Right cardiac atrium (tissue), 5 donors: ENCODE data around the gene MACROD2. TPM values are rescaled to one million over a fixed set of nuclear protein-coding genes. Genes with fewer than 3 reads are reported as not detected.

Experiments used
- ATAC-seq, 2 donors: fragments of 200-7000 bp; cut with Tn5 transposase; one replicate each; pipeline versions ENCODE4 v1.8.0 to v1.9.1; 2020; ENCODE audit warnings: moderate library complexity in 2 of 2, mild to moderate bottlenecking in 1 of 2
- DNase-seq, 3 donors: peaks; one replicate each; pipeline ENCODE4 v3.0.0-alpha.2; 2020
- H3K27ac ChIP-seq: one replicate; pipeline ENCODE4 v1.5.1; 2013; ENCODE audit warnings: mild to moderate bottlenecking, low read length, control low read depth, moderate library complexity
- H3K27me3 ChIP-seq: one replicate; pipeline ENCODE4 v1.6.1; 2013; ENCODE audit not compliant: control insufficient read depth, insufficient read depth
- H3K4me1 ChIP-seq: one replicate; pipeline ENCODE4 v1.6.1; 2013; ENCODE audit warnings: low read length; ENCODE audit not compliant: control insufficient read depth, insufficient read depth
- H3K4me3 ChIP-seq: one replicate; pipeline ENCODE4 v1.5.1; 2013; ENCODE audit warnings: low read length, control low read depth
- H3K9me3 ChIP-seq: one replicate; pipeline ENCODE4 v1.6.1; 2013; ENCODE audit warnings: low read length; ENCODE audit not compliant: control insufficient read depth
- WGBS: extraction: QIAGEN DNeasy Blood & Tissue Kit; methylation state at CpG from one replicate; pipeline ENCODE4 v1.1.7; 2013; 5-methylcytosine and 5-hydroxymethylcytosine counted together
- intact Hi-C, 4 donors: fragments of 100-400 bp; cut with DNase I; formaldehyde crosslinking; loops; one replicate each; pipeline versions ENCODE4 v1.11.0 to v1.14.0; 2022 to 2023
- polyA plus RNA-seq: library from polyadenylated mRNA; stranded (reverse); fragments of 200-250 nt; gene quantifications from one replicate; pipeline ENCODE4 v1.2.3, GENCODE V29; 2013
- total RNA-seq, 4 donors: library from RNA; stranded (reverse); fragmentation: NEBNext Ultra II Directional; extraction: Animal tissue kit (Norgen Biotek cat#: 25700); gene quantifications; one replicate each; pipeline ENCODE4 v1.2.1, GENCODE V29; 2021
- donor health status: healthy with polysubstance abuse.
- donor health status: DM: no; HTN: yes; CAD: no.
- donor health status: DM: no; HTN: no; CAD: no.
- donor health status: DM: no; HTN: yes; CAD: no; lungs with severe emphysema.
- donor health status: DM: yes; HTN: yes; CAD: no.

MACROD2 gene
- total and polyA plus RNA-seq, 5 donors = 0.61 to 4.4 (median 2.4) TPM

- H3K27ac ChIP-seq = no peak overlapping the region
- WGBS = 53% methylated on average over 4 of the region's 4 CpGs
These were observed 527.8 kb downstream of the MACROD2 start for GRCh38 chr20:14523090-14523489.

GRCh38 chr20:14525426-14525825, 530.1 kb downstream of the MACROD2 start:
- H3K27ac ChIP-seq = no peak overlapping the region
- intact Hi-C loops = no loop called here
- H3K4me3 ChIP-seq = no peak overlapping the region
- ATAC-seq = no peak
- DNase-seq = no peak
- no peaks in the 10 kb centered on the region for H3K9me3 ChIP-seq
- no peaks in the 10 kb centered on the region for H3K4me1 ChIP-seq
- 85% methylated on average over 1 of the region's 1 CpG for WGBS
- H3K27me3 ChIP-seq = no peaks in the 10 kb centered on the region

More at GRCh38 chr20:14523090-14523489, 527.8 kb downstream of the MACROD2 start:
- no peak overlapping the region for H3K4me3 ChIP-seq
- no peaks in the 10 kb centered on the region for H3K4me1 ChIP-seq
- ATAC-seq (no peak), DNase-seq (no peak)
- H3K9me3 ChIP-seq = no peaks in the 10 kb centered on the region
- no peaks in the 10 kb centered on the region for H3K27me3 ChIP-seq
- intact Hi-C loops = no loop called here

- Histone ChIP-seq H3K27me3 (no peaks in the 10 kb centered on the region), H3K4me3 (no peak overlapping the region), H3K4me1 (no peaks in the 10 kb centered on the region), H3K27ac (no peak overlapping the region), H3K9me3 (no peaks in the 10 kb centered on the region)
- WGBS = 88% methylated on average over 12 of the region's 12 CpGs
- no peak for ATAC-seq
- no peak for DNase-seq
- intact Hi-C loops = no loop called here
These were observed 531.6 kb downstream of the MACROD2 start for GRCh38 chr20:14526891-14527290.

- intact Hi-C loops = no loop called here
- DNase-seq (no peak), ATAC-seq (no peak)
- Histone ChIP-seq H3K27ac (no peak overlapping the region), H3K27me3 (no peaks in the 10 kb centered on the region), H3K9me3 (no peaks in the 10 kb centered on the region), H3K4me1 (no peaks in the 10 kb centered on the region), H3K4me3 (no peak overlapping the region)
- 76% methylated on average over 5 of the region's 5 CpGs for WGBS
These were observed 536.5 kb downstream of the MACROD2 start for GRCh38 chr20:14531786-14532185.

GRCh38 chr20:14536738-14537137, 541.4 kb downstream of the MACROD2 start:
- ATAC-seq (no peak), DNase-seq (no peak)
- no peak overlapping the region for H3K4me3 ChIP-seq
- intact Hi-C loops = no loop called here
- 70% methylated on average over 1 of the region's 1 CpG for WGBS
- H3K27ac ChIP-seq = no peak overlapping the region
- H3K27me3 ChIP-seq = no peaks in the 10 kb centered on the region
- H3K4me1 ChIP-seq = no peaks in the 10 kb centered on the region
- H3K9me3 ChIP-seq = no peaks in the 10 kb centered on the region

- no peak for DNase-seq
- Histone ChIP-seq H3K9me3 (no peaks in the 10 kb centered on the region), H3K4me3 (no peak overlapping the region), H3K27me3 (no peaks in the 10 kb centered on the region), H3K27ac (no peak overlapping the region), H3K4me1 (no peaks in the 10 kb centered on the region)
- WGBS = 90% methylated on average over 5 of the region's 5 CpGs
- intact Hi-C loops = no loop called here
- no peak for ATAC-seq
These were observed 543.1 kb downstream of the MACROD2 start for GRCh38 chr20:14538433-14538832.

GRCh38 chr20:14543040-14543439, 547.7 kb downstream of the MACROD2 start:
- no peak for ATAC-seq
- H3K4me1 ChIP-seq = no peaks in the 10 kb centered on the region
- H3K27ac ChIP-seq = no peak overlapping the region
- DNase-seq = no peak
- intact Hi-C loops = no loop called here
- no peaks in the 10 kb centered on the region for H3K27me3 ChIP-seq
- H3K9me3 ChIP-seq = no peaks in the 10 kb centered on the region
- H3K4me3 ChIP-seq = no peak overlapping the region

- ATAC-seq (peak in 1 of 2 donors; percentile 38), DNase-seq (no peak)
- Histone ChIP-seq H3K27me3 (no peaks in the 10 kb centered on the region), H3K4me1 (no peaks in the 10 kb centered on the region), H3K27ac (no peak overlapping the region), H3K9me3 (no peaks in the 10 kb centered on the region), H3K4me3 (no peak overlapping the region)
- 26% methylated on average over 3 of the region's 3 CpGs for WGBS
- intact Hi-C loops = no loop called here
These were observed 549.4 kb downstream of the MACROD2 start for GRCh38 chr20:14544688-14545087.

GRCh38 chr20:14550655-14551054, 555.3 kb downstream of the MACROD2 start:
- no peaks in the 10 kb centered on the region for H3K27me3 ChIP-seq
- no peak overlapping the region for H3K4me3 ChIP-seq
- intact Hi-C loops = no loop called here

GRCh38 chr20:14553774-14554534, 558.6 kb downstream of the MACROD2 start:
- Histone ChIP-seq H3K4me1 (no peaks in the 10 kb centered on the region), H3K27me3 (no peaks in the 10 kb centered on the region), H3K9me3 (no peaks in the 10 kb centered on the region), H3K27ac (no peak overlapping the region), H3K4me3 (no peak overlapping the region)
- intact Hi-C loops = no loop called here
- ATAC-seq (peak in 1 of 2 donors; percentile 89), DNase-seq (peak in 1 of 3 donors; percentile 55)
- WGBS = 43% methylated on average over 6 of the region's 6 CpGs

More at GRCh38 chr20:14550655-14551054, 555.3 kb downstream of the MACROD2 start:
- DNase-seq (no peak), ATAC-seq (no peak)
- Histone ChIP-seq H3K27ac (no peak overlapping the region), H3K4me1 (no peaks in the 10 kb centered on the region), H3K9me3 (no peaks in the 10 kb centered on the region)

- H3K4me1 ChIP-seq = no peaks in the 10 kb centered on the region
- 85% methylated on average over 3 of the region's 3 CpGs for WGBS
- H3K4me3 ChIP-seq = no peak overlapping the region
- no peaks in the 10 kb centered on the region for H3K27me3 ChIP-seq
- no peaks in the 10 kb centered on the region for H3K9me3 ChIP-seq
- ATAC-seq = no peak
- intact Hi-C loops = no loop called here
- DNase-seq = no peak
- H3K27ac ChIP-seq = no peak overlapping the region
These were observed 560.4 kb downstream of the MACROD2 start for GRCh38 chr20:14555676-14556075.

GRCh38 chr20:14556206-14556605, 560.9 kb downstream of the MACROD2 start:
- DNase-seq = no peak
- Histone ChIP-seq H3K4me3 (no peak overlapping the region), H3K9me3 (no peaks in the 10 kb centered on the region), H3K27me3 (no peaks in the 10 kb centered on the region), H3K27ac (no peak overlapping the region), H3K4me1 (no peaks in the 10 kb centered on the region)
- WGBS = 59% methylated on average over 2 of the region's 2 CpGs
- no peak for ATAC-seq
- intact Hi-C loops = no loop called here
